Stimulated activated effector memory CD8-positive, alpha-beta T cell treated with anti-CD3 and anti-CD28 coated beads, Interleukin-12 subunit alpha, Interleukin-12 subunit beta, amount 100 ng/mL, for 72 hours (primary cell): ENCODE results near the gene PDGFRB.

ENCODE experiments used
- ATAC-seq: fragments of 150-1000 bp; cut with Tn5 transposase; 2 replicates; pipeline ENCODE4 v1.10.0; 2021
- DNase-seq, 2 donors: peaks; one replicate each; pipeline ENCODE4 v3.0.0; 2021 to 2022; ENCODE audit warnings: low spot score in 2 of 2
- H3K27ac Mint-ChIP-seq: one replicate; pipeline ENCODE4 v1.8.0; 2022; ENCODE audit warnings: mild to moderate bottlenecking, mixed read lengths
- H3K36me3 Mint-ChIP-seq: one replicate; pipeline ENCODE4 v1.8.0; 2022; ENCODE audit warnings: mild to moderate bottlenecking, mixed read lengths
- H3K4me1 Mint-ChIP-seq: one replicate; pipeline ENCODE4 v1.8.0; 2022; ENCODE audit warnings: mixed read lengths
- H3K4me3 Mint-ChIP-seq: one replicate; pipeline ENCODE4 v1.8.0; 2022; ENCODE audit warnings: mild to moderate bottlenecking, mixed read lengths
- H3K9me3 Mint-ChIP-seq: one replicate; pipeline ENCODE4 v1.8.0; 2022; ENCODE audit warnings: mixed read lengths

Gene PDGFRB

DNA sequence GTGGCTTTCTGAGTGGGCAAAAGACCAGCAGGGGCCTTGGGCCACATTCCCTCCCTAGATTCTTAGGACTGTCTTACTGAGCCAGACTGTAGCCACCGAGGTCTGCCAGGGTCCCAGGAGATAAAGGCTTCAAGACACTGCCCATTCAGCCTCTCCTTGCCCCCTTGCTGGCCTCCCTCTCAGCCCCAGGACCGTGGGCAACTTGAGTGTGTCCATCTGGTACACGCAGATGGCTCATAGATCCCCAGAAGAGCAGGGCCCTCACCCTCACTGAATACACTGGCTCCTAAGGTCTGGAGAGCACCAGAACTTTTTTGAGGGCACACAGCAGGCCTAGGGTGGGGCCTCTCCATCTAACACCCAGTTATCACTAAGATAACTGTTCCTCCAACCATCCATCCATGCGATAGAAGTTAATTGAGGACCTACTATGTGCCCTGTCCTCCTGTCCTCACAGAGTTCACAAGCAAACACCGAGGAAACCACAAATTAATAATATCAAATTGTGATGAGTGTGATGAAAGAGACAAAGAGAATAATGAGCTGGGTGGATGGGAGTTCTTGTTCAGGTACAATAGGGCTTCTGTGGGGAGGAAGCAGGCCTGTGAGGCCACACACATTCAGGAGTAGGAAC, 4.9 kb upstream of the PDGFRB start:
- H3K4me1 Mint-ChIP-seq: peaks cover 20% of the 10 kb centered on the region
- H3K27ac Mint-ChIP-seq: no peak overlapping the region
- DNase-seq (no peak), ATAC-seq (no peak)
- no peaks in the 10 kb centered on the region for H3K9me3 Mint-ChIP-seq
- no peaks in the 10 kb centered on the region for H3K36me3 Mint-ChIP-seq
- no peak overlapping the region for H3K4me3 Mint-ChIP-seq

- Mint-ChIP-seq H3K27ac (no peak overlapping the region), H3K4me3 (no peak overlapping the region), H3K4me1 (peaks cover 26% of the 10 kb centered on the region), H3K36me3 (no peaks in the 10 kb centered on the region), H3K9me3 (no peaks in the 10 kb centered on the region)
- DNase-seq (no peak), ATAC-seq (no peak)
Observed at GRCh38 chr5:150159741-150160179, 4.1 kb upstream of the PDGFRB start.

GRCh38 chr5:150159031-150159430, 3.4 kb upstream of the PDGFRB start:
- Mint-ChIP-seq H3K36me3 (no peaks in the 10 kb centered on the region), H3K4me1 (peaks cover 33% of the 10 kb centered on the region), H3K9me3 (no peaks in the 10 kb centered on the region), H3K4me3 (no peak overlapping the region), H3K27ac (no peak overlapping the region)
- ATAC-seq (no peak), DNase-seq (no peak)

DNA sequence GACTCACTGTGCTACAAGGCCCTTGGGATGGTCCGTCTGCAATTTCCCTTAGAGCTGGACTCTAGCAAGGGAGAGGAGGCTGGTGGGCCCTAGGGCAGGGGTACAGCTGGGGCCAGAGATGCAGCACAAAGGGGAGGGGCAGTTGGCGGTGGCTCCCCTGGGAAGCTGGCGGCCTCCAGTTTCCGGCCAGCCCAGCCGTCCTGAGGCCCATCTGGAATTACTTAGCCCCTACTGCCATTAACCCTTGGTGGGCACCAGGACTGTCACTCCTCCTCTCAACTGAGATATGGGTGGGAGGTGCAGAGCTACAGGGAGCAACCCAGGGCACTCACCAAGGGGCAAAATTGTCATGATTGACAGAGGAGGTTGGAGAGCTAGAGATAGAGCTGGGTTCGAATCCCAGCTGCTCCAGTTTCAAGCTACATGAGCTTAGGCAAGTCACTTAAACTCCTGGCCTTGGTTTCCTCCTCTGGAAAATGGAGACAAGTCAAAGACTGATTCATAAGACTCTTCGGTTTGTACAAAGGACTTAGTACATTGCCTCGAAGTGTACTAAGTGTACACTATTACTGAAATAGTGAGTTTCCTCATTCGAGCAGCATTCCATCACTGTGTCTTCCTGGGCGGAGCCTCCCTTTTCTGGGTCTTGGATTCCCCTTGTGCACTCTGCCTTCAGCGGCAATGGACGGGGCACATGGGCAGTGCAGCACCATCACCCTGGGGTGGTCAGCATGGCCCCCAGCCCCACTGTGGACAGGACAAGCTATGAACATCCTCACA, 2.7 kb upstream of the PDGFRB start:
- peaks cover 39% of the 10 kb centered on the region for H3K4me1 Mint-ChIP-seq
- no peaks in the 10 kb centered on the region for H3K9me3 Mint-ChIP-seq

GRCh38 chr5:150157168-150157567, 1.5 kb upstream of the PDGFRB start:
- Mint-ChIP-seq H3K4me3 (no peak overlapping the region), H3K4me1 (peaks cover 45% of the 10 kb centered on the region), H3K9me3 (no peaks in the 10 kb centered on the region), H3K27ac (no peak overlapping the region), H3K36me3 (no peaks in the 10 kb centered on the region)
- DNase-seq: no peak
- no peak for ATAC-seq

More for the DNA sequence above, 2.7 kb upstream of the PDGFRB start:
- no peak for DNase-seq
- H3K27ac Mint-ChIP-seq: no peak overlapping the region
- H3K36me3 Mint-ChIP-seq: no peaks in the 10 kb centered on the region
- no peak for ATAC-seq
- no peak overlapping the region for H3K4me3 Mint-ChIP-seq

GRCh38 chr5:150156540-150156939, 895 bp upstream of the PDGFRB start:
- H3K4me1 Mint-ChIP-seq: peaks cover 42% of the 10 kb centered on the region
- DNase-seq (no peak), ATAC-seq (no peak)
- no peaks in the 10 kb centered on the region for H3K36me3 Mint-ChIP-seq
- peak overlapping the region; percentile 84 for H3K4me3 Mint-ChIP-seq
- no peaks in the 10 kb centered on the region for H3K9me3 Mint-ChIP-seq
- H3K27ac Mint-ChIP-seq: peak overlapping the region; percentile 88

DNA sequence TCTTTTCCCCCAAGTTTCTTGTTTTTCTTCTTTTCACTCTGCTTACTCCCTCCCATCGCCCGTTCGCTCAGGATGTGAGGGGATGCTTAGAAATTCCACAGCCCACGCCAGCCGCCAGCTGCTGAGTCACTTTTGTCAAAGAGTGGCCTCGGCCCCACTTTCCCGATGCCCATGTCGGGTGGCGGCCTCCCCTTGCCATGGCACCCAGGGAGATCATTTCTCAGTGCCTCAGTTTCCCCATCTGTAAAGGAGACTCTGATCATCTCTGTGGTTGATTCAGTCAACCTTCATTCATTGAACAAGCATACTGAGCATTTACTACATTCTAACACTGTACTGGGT, 353 bp upstream of the PDGFRB start:
- no peak for DNase-seq
- Mint-ChIP-seq H3K36me3 (no peaks in the 10 kb centered on the region), H3K4me1 (peaks cover 38% of the 10 kb centered on the region), H3K4me3 (peak overlapping the region; percentile 84), H3K27ac (peak overlapping the region; percentile 88), H3K9me3 (no peaks in the 10 kb centered on the region)
- no peak for ATAC-seq

DNA sequence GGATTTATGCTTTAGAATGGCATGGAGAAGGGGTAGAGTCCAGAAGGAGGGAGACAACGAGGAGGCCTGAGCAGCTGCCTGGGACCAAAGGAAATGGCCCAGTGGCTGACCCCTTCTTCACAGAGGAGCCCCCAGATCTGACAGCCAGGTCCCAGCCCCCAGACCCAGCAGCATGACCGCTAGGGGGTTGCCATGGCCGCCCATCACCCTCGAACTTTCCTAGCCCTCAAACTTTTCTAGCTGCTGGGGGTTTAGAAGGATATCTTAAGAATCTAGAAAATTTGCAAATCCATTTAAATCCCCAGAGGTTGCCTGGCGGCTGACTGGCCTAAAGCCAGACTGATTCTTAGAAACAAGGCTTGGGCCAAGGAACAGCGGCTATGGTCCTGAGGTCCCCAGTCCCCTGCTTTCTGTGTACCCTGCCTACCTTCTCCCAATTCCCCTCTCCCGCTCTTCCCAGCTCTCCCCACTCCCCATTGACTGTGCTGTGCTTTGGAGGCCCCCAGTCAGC, 972 bp downstream of the PDGFRB start:
- peak overlapping the region; percentile 88 for H3K27ac Mint-ChIP-seq

DNA sequence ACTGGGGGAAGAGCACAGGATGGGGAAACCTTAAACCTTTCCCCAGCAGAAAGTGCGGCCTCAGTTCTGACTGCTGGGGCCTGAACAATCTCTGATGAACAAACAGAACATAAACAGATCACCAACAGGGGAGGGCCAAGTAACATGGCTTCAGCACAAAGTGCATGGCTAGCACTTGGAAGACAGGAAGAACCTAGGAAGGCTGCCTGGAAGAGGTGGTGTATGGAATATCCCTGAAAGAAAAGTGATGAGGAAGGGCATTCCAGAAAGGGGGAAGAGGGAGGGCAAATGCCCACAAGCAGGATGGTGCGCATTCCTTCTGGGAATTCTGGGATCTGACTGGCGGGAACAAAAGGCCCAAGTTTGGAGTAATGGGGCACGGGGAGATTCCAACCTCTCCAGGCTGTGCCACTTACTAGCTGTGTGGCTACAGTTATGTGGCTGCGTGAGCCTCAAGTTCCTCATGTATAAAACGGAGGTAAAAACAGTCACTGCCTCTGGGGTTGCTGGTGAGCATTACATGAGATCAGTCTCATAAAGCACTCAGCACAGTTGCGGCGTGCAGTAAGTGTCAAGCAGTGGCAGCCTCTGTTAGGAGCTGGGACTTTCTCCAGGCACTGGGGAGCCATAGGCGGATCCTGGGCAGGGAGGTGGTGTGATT, 1.6 kb downstream of the PDGFRB start:
- Mint-ChIP-seq H3K36me3 (no peaks in the 10 kb centered on the region), H3K4me1 (peaks cover 38% of the 10 kb centered on the region), H3K4me3 (peak overlapping the region; percentile 84), H3K9me3 (no peaks in the 10 kb centered on the region), H3K27ac (peak overlapping the region; percentile 23)
- DNase-seq (no peak), ATAC-seq (peak; percentile 19)

More for the DNA sequence above, 972 bp downstream of the PDGFRB start:
- ATAC-seq (no peak), DNase-seq (no peak)
- H3K4me3 Mint-ChIP-seq: peak overlapping the region; percentile 84
- no peaks in the 10 kb centered on the region for H3K9me3 Mint-ChIP-seq
- no peaks in the 10 kb centered on the region for H3K36me3 Mint-ChIP-seq
- peaks cover 36% of the 10 kb centered on the region for H3K4me1 Mint-ChIP-seq

DNA sequence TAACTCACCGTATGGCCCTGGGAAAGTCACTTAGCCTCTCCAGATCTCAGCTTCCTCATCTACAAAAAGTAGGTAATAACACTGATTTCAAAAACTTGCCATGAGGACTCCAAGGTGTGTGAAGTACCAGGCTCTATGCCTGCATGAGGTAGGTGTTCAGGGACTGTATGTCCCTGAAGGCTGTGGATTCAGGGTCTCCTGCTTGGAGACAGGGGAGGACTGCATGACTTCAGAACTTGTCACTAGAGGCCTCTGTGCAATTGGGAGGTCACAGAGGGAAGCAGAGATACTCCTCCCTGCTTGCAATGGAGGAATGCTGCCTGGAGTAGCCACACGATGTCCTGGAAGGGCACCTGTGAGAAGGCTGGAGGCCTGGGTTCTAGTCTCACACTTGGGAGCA, 2.2 kb downstream of the PDGFRB start:
- ATAC-seq (no peak), DNase-seq (no peak)
- Mint-ChIP-seq H3K9me3 (no peaks in the 10 kb centered on the region), H3K36me3 (no peaks in the 10 kb centered on the region), H3K4me3 (no peak overlapping the region), H3K27ac (peak overlapping the region; percentile 23), H3K4me1 (peaks cover 44% of the 10 kb centered on the region)

GRCh38 chr5:150152636-150153462, 2.8 kb downstream of the PDGFRB start:
- no peak overlapping the region for H3K4me3 Mint-ChIP-seq
- DNase-seq: no peak
- H3K36me3 Mint-ChIP-seq: no peaks in the 10 kb centered on the region
- ATAC-seq: peak; percentile 78
- no peak overlapping the region for H3K27ac Mint-ChIP-seq
- peaks cover 44% of the 10 kb centered on the region for H3K4me1 Mint-ChIP-seq
- no peaks in the 10 kb centered on the region for H3K9me3 Mint-ChIP-seq

DNA sequence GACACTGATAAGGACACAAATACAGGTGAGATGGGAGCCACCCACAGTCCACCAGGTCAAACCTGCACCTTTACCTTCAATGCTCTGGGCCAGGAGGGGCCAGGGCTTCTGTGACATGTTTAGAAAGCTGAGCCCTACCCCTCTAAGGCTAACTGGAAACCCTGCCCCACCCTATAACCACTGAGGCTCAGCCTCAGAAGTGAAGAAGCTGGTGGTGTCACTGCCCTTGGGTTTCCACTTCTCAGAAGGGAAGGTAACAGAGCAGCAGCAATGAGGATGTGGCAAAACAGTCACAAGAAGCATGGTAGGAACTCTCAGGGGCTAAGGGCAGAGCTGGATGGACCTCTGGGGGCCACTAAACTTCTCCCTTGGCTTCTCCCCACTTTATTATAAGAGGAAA, 6.0 kb downstream of the PDGFRB start:
- peak overlapping the region; percentile 64 for H3K27ac Mint-ChIP-seq
- ATAC-seq: peak; percentile 71
- no peak for DNase-seq
- no peaks in the 10 kb centered on the region for H3K9me3 Mint-ChIP-seq
- peak overlapping the region; percentile 9 for H3K4me3 Mint-ChIP-seq
- no peaks in the 10 kb centered on the region for H3K36me3 Mint-ChIP-seq
- H3K4me1 Mint-ChIP-seq: peaks cover 28% of the 10 kb centered on the region

GRCh38 chr5:150148117-150148927, 7.3 kb downstream of the PDGFRB start:
- Mint-ChIP-seq H3K4me3 (no peak overlapping the region), H3K36me3 (no peaks in the 10 kb centered on the region), H3K27ac (no peak overlapping the region), H3K4me1 (peaks cover 20% of the 10 kb centered on the region), H3K9me3 (no peaks in the 10 kb centered on the region)
- no peak for ATAC-seq
- no peak for DNase-seq

DNA sequence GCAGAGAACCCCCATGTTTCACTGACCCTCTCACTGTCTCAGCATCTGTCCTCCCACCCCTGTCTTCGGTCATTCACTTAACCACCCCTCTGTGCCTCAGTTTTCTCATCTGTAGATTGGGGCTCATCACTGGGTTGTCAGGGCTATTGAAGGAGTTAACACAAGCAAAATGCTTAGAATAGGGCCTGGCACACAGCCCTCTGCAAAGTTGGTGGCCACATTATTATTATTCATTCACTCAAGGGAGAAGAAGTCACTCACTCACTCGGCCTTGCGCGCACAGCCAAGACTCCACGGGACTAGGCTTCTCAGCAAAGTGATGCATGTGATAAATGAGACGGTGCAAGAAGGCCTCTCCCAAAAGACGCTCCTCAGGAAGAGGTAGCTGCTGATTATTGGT, 8.0 kb downstream of the PDGFRB start:
- ATAC-seq (no peak), DNase-seq (no peak)
- Mint-ChIP-seq H3K9me3 (no peaks in the 10 kb centered on the region), H3K36me3 (no peaks in the 10 kb centered on the region), H3K4me3 (no peak overlapping the region), H3K4me1 (peaks cover 20% of the 10 kb centered on the region), H3K27ac (no peak overlapping the region)
